DOHH2 (cell line): ENCODE measurements around the gene TMEM221.

ENCODE experiments used
- H3F3A ChIP-seq: fragments of 200-600 bp; sonication (generic), shearing (Covaris generic); 2 replicates; pipeline ENCODE4 v1.6.0; 2016; ENCODE audit warnings: antibody characterized with exemption, mild to moderate bottlenecking; ENCODE audit not compliant: control insufficient read depth, insufficient read depth
- H3K27ac ChIP-seq: fragments of 200-600 bp; sonication (generic); 2 replicates; pipeline ENCODE4 v1.5.1; 2014; ENCODE audit warnings: low read depth, mild to moderate bottlenecking, low read length, moderate library complexity
- H3K27me3 ChIP-seq: fragments of 200-600 bp; sonication (generic); 2 replicates; pipeline ENCODE4 v1.6.1; 2014; ENCODE audit warnings: mild to moderate bottlenecking, low read length, mixed read lengths; ENCODE audit not compliant: control insufficient read depth
- H3K36me3 ChIP-seq: fragments of 200-600 bp; sonication (generic); 2 replicates; pipeline ENCODE4 v1.6.1; 2014; ENCODE audit warnings: mild to moderate bottlenecking, low read length, moderate library complexity, mixed read lengths; ENCODE audit not compliant: control insufficient read depth
- H3K4me1 ChIP-seq: fragments of 200-600 bp; sonication (generic); 2 replicates; pipeline ENCODE4 v1.6.1; 2014; ENCODE audit warnings: mild to moderate bottlenecking, low read length, mixed read lengths; ENCODE audit not compliant: control insufficient read depth
- H3K4me2 ChIP-seq: fragments of 200-600 bp; sonication (generic); 2 replicates; pipeline ENCODE4 v1.6.0; 2014; ENCODE audit warnings: mild to moderate bottlenecking, low read length, moderate library complexity
- H3K4me3 ChIP-seq: fragments of 200-600 bp; sonication (generic); 2 replicates; pipeline ENCODE4 v1.5.1; 2014; ENCODE audit warnings: mild to moderate bottlenecking, low read length, mixed read lengths
- H3K79me2 ChIP-seq: fragments of 200-600 bp; sonication (generic); 2 replicates; pipeline ENCODE4 v1.6.1; 2014; ENCODE audit warnings: mild to moderate bottlenecking, low read length, mixed read lengths; ENCODE audit not compliant: control insufficient read depth
- H3K9me2 ChIP-seq: fragments of 200-600 bp; sonication (generic); replicated peaks from 2 replicates; pipeline ENCODE4 v1.6.1; 2014; ENCODE audit warnings: mild to moderate bottlenecking, low read length, mixed read lengths; ENCODE audit not compliant: control insufficient read depth
- H3K9me3 ChIP-seq: fragments of 200-600 bp; sonication (generic); 2 replicates; pipeline ENCODE4 v1.6.1; 2014; ENCODE audit warnings: antibody characterized with exemption, low read length, mixed read lengths; ENCODE audit not compliant: control insufficient read depth, insufficient read depth
- H4K20me1 ChIP-seq: fragments of 200-600 bp; sonication (generic); 2 replicates; pipeline ENCODE4 v1.6.0; 2014; ENCODE audit warnings: low read depth, mild to moderate bottlenecking, antibody characterized with exemption, low read length, moderate library complexity; ENCODE audit not compliant: control insufficient read depth, insufficient read depth
- CTCF ChIP-seq: fragments of 200-600 bp; sonication (generic); IDR thresholded peaks from one replicate; pipeline ENCODE4 v1.5.1; 2014; ENCODE audit warnings: antibody characterized with exemption, mild to moderate bottlenecking, low read depth, low read length; ENCODE audit not compliant: poor library complexity, severe bottlenecking
- EZH2phosphoT487 ChIP-seq: fragments of 200-600 bp; sonication (generic); IDR thresholded peaks from 2 replicates; pipeline ENCODE4 v1.6.1; 2017; ENCODE audit warnings: borderline replicate concordance, mild to moderate bottlenecking, antibody characterized with exemption, low read length, moderate library complexity, mixed read lengths

TMEM221 gene

DNA sequence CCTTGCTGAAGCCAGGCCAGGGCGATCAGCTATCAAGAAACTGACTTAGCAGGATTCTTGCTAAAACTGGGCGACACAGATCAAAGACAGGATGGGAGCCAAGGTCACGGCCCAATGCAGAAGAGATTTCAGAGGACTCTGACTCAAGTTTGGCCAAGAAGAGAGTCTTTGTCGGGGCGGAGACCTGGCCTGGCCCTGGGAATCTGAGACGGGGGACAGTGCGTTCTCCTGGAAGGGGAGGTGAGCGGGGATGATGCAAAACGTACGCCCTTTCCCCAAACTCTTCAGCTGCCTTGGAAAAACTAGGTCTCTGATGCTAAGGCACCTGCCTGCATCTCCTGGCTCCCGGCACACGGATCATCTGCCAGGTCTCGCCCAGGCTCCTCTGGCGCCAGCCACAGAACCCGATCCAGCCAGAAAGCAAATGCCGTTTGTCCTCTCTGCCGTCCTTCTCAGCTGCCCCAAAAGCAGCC lies 18.8 kb downstream of the TMEM221 start:
- H3K79me2 ChIP-seq: no peaks in the 10 kb centered on the region
- H3K4me3 ChIP-seq: no peak overlapping the region
- no peaks in the 10 kb centered on the region for H3K9me3 ChIP-seq
- no peaks in the 10 kb centered on the region for H3K36me3 ChIP-seq
- no peak for TF ChIP-seq EZH2phosphoT487
- H3K27ac ChIP-seq: no peak overlapping the region
- no peaks in the 10 kb centered on the region for H4K20me1 ChIP-seq
- no peak overlapping the region for H3K4me2 ChIP-seq
- H3F3A ChIP-seq: no peaks in the 10 kb centered on the region
- no peaks in the 10 kb centered on the region for H3K27me3 ChIP-seq
- H3K9me2 ChIP-seq: no peaks in the 10 kb centered on the region
- H3K4me1 ChIP-seq: peaks cover 9% of the 10 kb centered on the region

- H3K4me2 ChIP-seq: peak overlapping the region; percentile 52
- peaks cover 26% of the 10 kb centered on the region for H3K4me1 ChIP-seq
- H3K4me3 ChIP-seq: peak overlapping the region; percentile 49
- H3K27ac ChIP-seq: no peak overlapping the region
- no peaks in the 10 kb centered on the region for H3K9me2 ChIP-seq
- H3K79me2 ChIP-seq: peaks cover 7% of the 10 kb centered on the region
- H3K9me3 ChIP-seq: no peaks in the 10 kb centered on the region
- H4K20me1 ChIP-seq: no peaks in the 10 kb centered on the region
- TF ChIP-seq EZH2phosphoT487: no peak
- TF ChIP-seq CTCF: peak; percentile 77
- no peaks in the 10 kb centered on the region for H3K27me3 ChIP-seq
- H3F3A ChIP-seq: no peaks in the 10 kb centered on the region
- no peaks in the 10 kb centered on the region for H3K36me3 ChIP-seq
These were observed 23.6 kb downstream of the TMEM221 start for GRCh38 chr19:17424743-17425365.

DNA sequence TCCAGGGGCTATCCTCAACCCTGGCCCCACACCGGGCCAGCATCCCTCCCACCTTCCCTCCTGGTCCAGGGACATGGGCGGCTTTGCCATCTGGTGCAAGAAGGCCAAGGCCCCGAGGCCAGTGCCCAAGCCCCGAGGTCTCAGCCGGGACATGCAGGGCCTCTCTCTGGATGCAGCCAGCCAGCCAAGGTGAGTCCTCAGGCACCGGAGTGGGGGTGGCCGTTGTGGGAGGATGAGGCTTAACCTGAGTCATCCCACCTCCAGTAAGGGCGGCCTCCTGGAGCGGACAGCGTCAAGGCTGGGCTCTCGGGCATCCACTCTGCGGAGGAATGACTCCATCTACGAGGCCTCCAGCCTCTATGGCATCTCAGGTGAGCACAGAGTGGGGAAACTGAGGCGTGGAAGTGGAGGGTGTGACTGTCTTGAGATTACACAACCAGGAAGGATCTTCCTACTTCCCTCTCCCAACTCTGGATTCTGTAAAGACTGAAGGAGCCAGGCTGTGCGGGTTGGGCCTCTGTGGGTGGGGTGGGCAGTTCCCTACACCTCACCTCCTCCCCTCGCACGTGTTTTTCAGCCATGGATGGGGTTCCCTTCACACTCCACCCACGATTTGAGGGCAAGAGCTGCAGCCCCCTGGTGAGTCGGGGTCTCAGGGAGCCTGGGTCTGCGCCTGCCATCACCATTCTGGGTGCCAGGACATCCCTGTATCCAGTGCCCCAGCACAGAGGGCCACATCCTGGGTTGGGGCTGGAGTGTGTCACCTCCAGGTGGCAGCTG lies 24.8 kb downstream of the TMEM221 start:
- H3K27ac ChIP-seq: no peak overlapping the region
- peaks cover 16% of the 10 kb centered on the region for H3K79me2 ChIP-seq
- no peaks in the 10 kb centered on the region for H3K9me2 ChIP-seq
- H3K36me3 ChIP-seq: no peaks in the 10 kb centered on the region
- no peaks in the 10 kb centered on the region for H3K9me3 ChIP-seq
- no peaks in the 10 kb centered on the region for H3K27me3 ChIP-seq
- TF ChIP-seq CTCF (no peak), EZH2phosphoT487 (no peak)
- peaks cover 33% of the 10 kb centered on the region for H3K4me1 ChIP-seq
- no peaks in the 10 kb centered on the region for H3F3A ChIP-seq
- H3K4me3 ChIP-seq: no peak overlapping the region
- H4K20me1 ChIP-seq: no peaks in the 10 kb centered on the region
- H3K4me2 ChIP-seq: no peak overlapping the region

DNA sequence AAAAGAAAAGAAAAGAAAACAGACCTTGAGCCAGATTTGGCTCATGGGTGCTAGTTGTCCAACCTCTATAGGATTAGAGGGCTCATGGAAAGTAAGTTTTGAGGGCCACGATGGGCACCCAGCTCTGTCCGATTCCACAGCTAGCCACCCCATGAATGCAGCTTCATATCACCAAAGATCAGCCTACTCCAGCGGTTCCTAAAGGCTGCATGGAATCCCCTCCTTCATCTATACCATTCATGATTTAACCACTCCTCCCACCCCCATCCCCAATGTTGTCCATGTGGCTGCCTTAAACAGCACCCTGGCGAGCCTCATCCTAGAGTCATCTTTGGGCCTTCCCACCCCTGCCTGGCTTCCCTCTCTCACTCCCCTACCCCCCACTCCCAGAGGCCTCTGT lies 26.5 kb downstream of the TMEM221 start:
- Histone ChIP-seq H3K27me3 (no peaks in the 10 kb centered on the region), H3K4me2 (no peak overlapping the region), H3K9me3 (no peaks in the 10 kb centered on the region), H4K20me1 (no peaks in the 10 kb centered on the region), H3K4me3 (no peak overlapping the region), H3K79me2 (peaks cover 16% of the 10 kb centered on the region), H3F3A (0 out of 2 replicates have a peak, but pooled peaks cover 2% of the 10 kb centered on the region), H3K9me2 (no peaks in the 10 kb centered on the region), H3K4me1 (peaks cover 36% of the 10 kb centered on the region), H3K36me3 (no peaks in the 10 kb centered on the region), H3K27ac (no peak overlapping the region)
- TF ChIP-seq EZH2phosphoT487 (no peak), CTCF (no peak)
